HG02870 (cell line): ENCODE data around the gene CAMK4.
"Not testable (repeated sequence)": the region's sequence is repeated elsewhere in the genome, so short reads cannot be mapped to it uniquely, and the experiment has no call there.

ENCODE experiments used
- ATAC-seq: cut with Tn5 transposase; IDR thresholded peaks from one replicate; pipeline ENCODE4 v1.9.1; 2021; ENCODE audit warnings: mild to moderate bottlenecking, moderate library complexity; ENCODE audit not compliant: unreplicated experiment

The CAMK4 gene

DNA sequence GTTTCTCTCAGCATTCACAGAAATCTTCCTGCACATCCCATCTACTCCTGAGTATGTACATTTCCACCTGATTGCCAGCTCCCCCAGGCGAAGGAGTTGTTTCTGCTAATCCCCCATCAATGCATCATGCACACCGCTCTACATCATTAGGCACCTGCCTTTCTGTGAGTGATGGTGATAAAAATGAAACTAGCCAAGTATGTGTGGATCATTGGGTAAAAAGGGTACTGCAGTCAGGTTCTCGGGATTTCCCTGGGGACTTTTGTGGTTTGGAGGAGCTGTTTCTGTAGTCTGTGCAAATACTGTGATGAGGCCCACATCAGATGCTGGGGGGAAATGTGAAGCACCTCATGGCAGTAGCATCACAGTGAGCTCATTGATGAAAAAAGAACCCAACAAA, 30.4 kb downstream of the CAMK4 start:
- peak; percentile 80 for ATAC-seq

DNA sequence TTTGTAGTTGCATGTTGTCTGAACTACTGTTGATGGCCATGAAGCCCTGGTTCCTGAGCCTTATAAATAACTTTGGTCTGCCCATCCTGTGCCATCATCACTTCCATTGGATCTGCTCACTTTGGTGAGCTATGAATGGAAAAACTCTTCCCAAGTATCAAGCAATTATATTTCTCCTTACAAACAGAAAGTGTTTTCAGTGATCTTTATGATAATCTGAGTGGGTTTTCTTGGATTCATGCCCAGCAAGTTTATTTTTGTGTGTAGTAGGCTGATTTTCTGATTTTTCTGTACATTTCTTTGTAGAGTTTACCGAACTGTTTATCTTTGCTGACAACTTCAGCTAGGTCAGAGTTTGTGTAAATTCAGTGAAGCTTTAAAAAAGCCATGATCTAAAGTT, 31.0 kb downstream of the CAMK4 start:
- ATAC-seq, result peak; percentile 5

DNA sequence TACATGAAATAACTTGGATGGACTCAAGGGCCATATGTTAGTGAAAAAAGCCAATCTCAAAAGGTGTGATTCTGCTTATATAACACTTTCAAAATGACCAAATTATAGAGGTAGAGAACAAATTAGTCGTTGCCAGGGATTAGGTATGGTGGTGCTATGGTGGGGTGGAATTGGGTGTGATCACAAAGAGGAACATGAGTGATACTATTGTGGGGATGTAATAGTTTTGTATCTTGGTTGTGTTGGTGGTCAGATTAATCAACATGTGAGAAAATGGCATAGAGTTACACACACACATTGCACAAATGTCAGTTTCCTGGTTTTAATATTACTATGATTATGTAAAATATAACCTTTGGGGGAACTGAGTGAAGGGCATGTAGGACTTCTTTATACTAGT, 31.9 kb downstream of the CAMK4 start:
- no peak for ATAC-seq

DNA sequence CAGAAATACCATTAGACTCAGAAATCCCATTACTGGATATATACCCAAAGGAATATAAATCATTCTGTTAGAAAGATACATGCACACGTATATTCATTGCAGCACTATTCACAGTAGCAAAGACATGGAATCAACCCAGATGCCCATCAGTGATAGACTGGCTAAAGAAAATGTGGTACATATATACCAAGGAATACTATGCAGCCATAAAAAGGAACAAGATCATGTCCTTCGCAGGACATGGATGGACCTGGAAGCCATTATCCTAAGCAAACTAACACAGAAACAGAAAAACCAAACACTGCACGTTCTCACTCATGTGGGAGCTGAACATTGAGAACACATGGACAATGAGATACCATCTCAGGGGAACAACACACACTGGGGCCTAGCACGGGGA, 33.4 kb downstream of the CAMK4 start:
- ATAC-seq, result not testable (repeated sequence)

DNA sequence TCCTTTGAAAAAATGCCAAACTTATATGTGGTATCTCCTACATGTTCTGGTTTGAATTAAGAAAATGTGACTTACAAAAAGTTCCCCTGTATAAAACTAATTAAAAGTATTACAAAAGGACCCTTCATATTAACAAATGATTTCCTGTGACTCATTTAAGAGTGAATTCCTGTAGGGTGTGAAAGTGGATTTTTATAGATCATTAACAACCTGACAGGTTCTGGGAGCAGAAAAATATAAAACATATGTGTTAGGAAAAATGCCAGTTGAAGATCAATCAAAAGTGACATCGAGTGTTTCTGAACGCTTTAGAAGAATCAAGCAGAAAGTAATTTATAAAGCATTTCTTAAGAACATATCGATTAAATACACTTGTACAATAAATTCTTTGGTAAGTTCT, 35.5 kb downstream of the CAMK4 start:
- ATAC-seq, result no peak

DNA sequence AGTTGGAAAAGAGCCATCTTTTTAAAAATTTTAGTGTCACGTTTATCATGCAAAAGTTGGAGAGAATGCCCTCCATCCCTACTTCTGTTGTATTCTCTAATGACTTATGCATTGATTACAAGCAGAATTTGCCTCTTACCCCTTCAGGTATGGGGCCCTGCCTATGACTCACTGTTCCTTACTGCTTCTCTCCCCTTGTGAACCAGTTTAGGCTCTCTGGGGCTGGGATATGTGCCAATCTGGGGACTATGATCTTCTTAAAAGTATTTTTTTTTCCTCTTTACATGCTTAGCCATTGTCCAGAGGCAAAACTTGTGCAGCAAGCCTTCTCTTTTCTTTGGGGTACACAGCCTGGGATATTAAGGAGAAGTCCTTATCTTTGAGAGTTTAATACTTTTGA, 37.4 kb downstream of the CAMK4 start:
- no peak for ATAC-seq

DNA sequence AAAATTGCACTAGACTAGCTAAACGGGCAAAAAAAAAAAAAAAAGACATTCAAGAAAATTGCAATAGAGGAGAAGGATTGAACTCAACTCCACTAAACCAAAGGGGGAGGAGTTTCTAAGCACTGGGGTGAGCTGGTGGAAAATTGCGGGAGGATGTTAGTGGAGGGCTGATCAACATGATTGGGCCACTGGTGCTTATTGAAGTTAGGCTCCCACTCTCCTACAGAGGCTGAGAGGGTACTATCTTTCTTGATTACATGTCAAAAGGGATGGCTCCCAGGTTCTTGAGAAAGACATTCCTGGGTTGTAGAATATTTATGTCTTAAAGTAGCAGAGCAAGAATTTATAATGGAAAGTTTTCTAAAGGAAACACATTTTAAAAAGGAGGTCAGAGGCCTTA, 38.0 kb downstream of the CAMK4 start:
- no peak for ATAC-seq

DNA sequence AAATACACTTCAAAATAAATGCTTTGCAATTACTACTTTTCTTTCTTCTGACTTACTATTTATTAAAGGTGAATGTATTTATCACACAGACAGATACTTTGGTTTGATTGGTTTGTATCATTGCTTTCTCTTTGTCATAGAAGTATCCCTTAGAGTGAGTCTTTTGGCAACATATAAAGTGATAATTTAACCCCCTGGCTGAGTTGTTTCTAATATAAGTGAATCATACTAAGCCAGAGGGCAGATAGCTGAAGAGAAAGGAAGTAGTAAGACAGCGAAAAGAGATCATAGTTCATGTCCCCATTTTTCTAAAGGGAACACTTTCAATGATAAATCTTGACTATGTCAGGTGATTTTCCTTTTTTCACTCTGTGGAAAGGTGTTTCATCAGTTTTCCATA, 38.6 kb downstream of the CAMK4 start:
- ATAC-seq, result no peak

DNA sequence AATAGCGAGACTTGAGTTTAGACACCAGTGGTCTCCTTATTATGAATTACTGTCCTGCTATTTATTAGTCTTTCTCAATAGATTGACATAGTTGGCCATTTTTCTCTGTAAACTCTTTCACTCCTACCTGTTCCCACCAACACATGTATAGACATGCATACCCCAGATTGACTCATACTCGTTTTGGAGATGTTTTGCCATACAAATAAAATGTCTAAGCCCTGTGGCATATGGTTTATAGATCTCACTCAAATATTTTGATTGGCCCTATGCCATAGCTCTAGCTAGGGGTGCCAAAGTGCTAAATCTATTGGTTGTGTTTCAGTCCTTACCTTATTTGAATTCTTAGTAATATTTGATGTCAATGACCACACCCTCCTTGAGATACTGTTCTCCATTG, 42.3 kb downstream of the CAMK4 start:
- ATAC-seq, result no peak

DNA sequence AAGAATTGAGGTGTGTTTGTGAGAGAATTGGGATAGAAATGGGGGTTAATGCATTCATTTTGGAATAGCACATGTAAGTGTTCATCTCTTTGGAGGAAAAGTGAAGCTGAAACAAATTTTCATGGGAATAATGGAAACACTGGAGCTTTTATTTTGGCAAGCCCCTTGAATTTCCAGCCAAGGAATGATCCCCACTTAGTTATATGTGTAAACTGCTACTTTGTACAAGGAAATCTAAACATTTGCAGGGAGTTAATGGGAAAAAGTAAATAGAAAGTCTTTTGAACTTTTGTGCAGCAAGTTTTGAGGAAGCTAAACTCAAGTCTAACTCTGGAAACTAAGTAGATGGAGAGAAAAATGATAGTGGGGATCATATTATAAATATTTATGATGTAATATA, 44.1 kb downstream of the CAMK4 start:
- ATAC-seq, result no peak

DNA sequence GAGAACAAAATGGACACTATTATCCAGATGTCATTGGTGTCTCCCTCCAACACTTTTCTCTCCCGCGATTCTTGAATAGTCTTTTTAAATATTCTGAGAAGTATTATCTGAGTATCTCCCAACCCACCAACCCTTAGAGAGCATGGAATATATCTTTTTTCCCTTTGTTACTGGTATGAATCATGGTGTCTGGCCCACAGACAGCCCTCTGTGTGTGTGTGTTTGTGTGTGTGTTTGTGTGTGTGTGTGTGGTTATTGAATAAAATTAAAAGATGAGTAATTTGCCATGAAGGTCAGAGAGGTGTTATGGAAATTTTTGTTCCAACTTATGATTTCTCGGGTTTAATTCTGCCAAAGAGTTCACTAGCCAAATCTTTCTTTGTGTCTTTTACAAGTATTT, 47.7 kb downstream of the CAMK4 start:
- no peak for ATAC-seq

DNA sequence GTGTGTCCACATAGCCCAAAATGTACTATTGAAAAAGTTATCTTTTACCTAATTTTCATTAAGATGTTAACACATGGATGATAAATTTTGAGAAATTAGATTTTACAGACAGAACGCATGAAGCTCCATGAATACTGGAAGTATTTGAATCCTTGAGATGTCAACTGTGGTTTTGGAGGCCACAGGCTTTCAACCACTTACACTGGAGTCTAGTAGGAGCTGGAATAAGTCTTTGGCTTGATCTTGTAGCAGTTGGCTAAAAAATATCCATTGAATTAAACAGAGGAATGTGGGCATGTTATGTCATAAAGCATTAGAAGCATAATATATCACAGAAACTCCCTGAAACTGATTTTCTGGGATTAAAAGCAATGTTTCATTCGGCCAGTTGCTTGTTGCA, 52.9 kb downstream of the CAMK4 start:
- no peak for ATAC-seq

DNA sequence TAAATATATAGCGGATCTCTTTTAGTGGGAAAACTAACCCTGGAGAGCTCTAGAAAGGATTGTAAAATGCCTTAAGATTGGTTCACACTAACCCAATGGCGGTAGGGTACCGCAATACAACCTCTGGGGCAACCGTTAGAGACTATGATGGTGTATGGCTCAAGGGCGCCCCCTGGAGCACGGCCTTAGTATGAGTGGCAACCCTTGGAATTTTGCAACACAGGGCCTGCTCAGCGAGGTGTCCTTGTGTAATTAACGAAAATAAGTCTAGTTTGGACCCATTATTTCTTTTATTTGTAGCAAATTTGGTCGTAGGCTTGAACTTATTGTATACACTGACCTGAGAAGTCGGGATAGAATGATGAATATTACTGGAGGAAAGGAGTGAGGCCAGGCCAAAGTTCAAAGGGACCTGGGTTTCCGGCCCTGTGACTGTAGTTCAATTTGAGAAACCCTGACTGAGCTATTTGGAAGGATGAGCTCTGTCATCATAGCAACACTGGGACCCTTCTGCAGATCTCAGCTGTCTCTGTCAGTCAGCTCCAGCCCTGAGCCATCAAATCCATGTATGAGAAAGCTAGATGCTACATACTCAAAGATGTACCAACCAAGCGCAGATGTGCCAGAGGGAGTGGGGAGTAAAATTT, 54.8 kb downstream of the CAMK4 start:
- ATAC-seq, result peak; percentile 65

DNA sequence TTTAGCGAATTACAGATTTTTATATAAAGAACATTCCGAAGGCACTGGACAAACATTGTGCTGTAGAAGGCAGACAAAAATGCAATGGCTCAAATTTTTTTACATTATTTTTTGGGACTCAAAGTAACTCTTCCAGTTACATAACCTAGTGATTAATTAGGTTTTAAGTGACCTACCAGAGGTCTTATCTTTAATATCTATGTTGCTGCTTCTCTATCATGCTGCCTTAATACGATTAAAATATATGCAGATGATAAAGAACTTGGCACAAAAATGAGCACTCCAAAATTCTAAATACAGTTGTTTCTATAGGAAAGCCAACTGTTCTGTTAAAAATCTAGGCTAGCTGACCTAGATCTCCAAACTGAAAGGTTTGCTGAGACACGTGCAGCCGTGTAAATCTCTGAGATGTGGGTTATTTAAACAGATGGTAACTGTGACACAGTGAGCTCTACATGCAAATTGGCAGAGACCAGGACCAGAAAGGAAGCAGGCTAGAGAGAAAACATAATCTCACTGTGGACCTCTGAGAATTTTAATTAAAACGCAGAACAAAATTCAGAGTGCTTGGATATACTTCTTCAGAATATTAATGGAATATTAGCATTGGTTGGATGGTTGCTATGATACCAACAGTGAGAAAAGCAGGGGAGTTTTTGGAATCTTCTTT, 56.2 kb downstream of the CAMK4 start:
- peak; percentile 50 for ATAC-seq

DNA sequence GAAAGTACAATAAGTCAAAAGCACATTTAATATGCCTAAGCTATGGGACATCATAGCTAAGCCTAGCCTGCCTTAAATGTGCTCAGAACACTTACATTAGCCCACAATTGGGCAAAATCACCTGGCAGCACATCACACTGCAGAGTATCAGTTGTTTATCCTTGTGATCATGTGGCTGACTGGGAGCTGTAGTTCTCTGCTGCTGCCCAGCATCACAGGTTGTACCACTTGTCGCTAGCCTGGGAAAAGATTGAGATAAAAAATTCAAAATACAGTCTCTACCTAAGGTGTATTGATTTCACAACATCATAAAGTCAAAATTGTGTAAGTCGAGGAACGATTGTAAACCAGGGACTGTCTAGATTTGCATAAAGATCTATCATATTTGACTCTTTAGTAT, 58.6 kb downstream of the CAMK4 start:
- ATAC-seq, result no peak

DNA sequence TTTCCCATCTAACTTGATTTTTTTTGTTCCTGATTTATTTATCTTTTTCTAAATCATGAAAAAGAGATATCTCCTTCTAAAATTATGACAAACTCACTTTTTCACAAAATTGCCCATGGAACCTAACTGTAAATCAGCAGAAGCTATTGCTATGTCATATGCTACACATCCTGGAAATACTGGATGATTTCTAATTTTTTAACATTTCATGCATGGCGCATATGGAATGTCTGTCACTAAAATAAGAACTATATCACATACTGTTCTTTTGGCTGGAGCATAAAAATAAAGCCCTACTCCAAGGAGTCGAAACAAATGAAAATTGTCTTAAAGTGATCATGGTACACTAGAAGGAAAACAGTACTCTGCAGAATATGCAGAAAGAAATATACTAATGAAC, 60.6 kb downstream of the CAMK4 start:
- ATAC-seq, result no peak

DNA sequence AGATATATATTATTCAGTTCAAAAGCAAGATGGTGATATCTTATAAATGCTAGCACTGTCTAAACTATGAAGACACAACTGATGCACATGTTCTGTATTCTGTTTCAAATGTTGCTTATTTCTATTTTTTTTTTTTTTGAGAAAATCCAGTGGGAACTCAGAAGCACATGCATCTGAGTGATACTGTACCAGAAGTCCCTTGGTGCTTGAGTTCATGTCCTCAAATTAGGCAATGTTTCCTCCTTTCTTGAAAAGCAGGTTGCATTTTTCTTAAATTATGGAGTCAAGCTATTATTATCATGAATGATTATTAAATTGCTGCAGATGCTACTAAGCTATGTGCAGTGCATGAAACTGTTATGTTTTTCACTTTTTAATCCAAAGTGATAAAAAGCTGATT, 70.4 kb downstream of the CAMK4 start:
- no peak for ATAC-seq

DNA sequence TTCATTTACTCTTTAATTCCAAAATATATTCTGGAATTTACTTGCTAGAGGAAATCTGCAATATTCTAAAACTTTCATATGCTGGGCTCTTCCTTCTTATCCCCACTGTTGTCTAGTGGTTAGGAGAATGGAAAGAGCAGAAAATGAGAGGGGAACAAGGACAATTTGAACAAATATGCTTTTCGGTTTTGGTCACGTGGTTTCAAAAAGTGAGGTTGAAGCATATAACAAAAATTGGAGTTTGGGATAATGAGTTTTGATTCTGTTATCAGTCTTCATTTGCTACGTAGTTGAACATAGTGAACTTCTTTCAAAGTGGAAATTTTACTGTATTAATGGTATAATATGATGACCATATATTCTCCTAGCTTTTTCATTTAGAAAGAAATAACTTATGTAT, 71.5 kb downstream of the CAMK4 start:
- no peak for ATAC-seq

DNA sequence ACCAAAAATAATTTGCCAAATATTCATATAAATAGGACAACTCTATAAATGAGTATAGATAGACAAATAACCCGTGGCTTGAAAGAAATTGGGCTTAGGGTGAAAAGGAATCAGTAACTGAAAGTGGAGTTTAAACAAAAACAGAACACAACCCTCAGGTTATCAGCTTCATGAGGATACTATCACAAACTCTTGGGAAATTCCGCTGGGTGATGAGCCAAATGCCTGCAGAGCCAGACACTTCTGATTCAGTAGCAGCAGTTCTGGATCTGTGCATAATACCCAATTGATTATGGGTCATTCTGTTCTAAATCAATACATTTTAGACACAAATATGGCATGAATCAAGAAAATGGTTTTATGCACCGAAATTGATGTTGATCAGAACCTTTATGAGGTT, 72.4 kb downstream of the CAMK4 start:
- no peak for ATAC-seq

DNA sequence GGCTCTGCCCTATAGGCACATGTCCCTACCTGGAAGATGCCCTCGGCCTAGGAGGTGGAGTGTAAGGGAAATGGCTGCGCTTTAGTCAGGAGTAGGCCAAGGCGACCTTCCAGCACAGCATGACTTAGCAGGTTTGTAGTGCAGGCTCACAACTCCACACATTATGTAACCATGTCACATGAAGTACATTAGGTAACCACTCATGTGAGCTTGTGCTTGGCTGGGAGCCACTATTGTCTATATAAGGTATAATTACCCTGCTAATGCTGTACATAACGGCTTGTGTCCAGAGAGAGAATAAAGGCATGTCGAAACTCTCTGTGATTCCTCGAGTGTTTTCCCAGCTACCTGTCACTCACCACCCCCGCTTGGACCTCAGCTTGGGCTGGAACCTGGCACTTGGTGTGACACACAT, 74.9 kb downstream of the CAMK4 start:
- no peak for ATAC-seq

DNA sequence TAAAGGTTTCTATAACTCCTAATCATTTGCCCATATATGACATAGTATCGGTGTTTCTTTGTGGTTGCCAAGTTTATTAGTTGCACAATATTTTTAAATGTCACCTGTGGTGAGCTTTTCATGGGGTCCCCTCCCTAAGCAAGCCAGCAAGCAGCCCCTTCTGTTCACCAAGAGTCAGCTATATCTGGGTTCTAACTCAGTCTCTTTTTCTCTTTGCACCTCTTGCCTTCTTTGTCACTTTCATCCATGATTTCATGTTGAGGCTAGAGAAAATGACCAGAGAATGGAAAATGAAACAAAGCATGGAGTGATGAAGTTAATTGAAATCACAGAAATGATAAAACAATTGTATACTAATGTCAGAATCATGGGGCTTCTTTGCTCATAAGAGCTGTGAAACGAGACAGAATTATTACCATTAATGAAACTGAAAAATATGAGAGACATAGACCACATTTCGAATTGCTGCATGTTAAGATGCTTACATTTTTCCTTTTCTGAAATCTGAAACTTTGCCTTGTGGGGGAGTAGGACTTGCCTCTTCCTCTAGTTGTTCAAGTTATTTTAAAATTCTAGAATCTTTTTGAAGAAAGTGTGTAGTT, 75.7 kb downstream of the CAMK4 start:
- peak; percentile 85 for ATAC-seq

DNA sequence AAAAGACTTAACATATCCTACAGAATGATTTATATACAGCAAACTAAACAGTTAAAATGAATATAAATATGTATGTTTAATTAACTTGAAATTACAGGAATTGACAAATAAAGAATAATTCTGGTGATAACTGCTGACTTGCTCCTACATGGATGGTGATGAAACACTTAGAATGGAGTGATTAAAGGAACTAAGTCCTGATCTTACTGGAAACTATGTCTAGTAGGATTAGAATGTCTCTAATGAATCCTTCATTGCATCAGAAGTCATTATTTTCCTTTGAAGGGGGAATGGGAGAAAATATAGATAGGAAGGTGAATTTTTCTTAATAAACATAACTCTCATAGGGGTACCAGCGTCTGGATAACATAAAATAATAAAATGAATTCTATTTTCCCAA, 77.1 kb downstream of the CAMK4 start:
- ATAC-seq, result no peak

DNA sequence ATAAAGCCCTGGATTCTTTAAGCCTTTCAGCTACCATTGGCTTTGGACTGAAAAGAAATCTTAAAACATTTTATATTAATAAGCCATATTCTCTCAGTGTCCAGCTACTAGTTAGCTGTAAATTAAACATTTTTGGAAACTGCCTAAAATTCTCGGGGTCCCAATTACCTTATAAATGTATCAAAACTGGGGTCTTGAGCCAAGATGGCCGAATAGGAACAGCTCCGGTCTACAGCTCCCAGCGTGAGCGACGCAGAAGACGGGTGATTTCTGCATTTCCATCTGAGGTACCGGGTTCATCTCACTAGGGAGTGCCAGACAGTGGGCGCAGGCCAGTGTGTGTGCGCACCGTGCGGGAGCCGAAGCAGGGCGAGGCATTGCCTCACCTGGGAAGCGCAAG, 77.9 kb downstream of the CAMK4 start:
- not testable (repeated sequence) for ATAC-seq
